DMS114 treated with DMSO at 0.1 percent for 48 hours (cell line): ENCODE results near the gene TMEM242.

Source experiments
- DNase-seq: peaks from one replicate; lab custom pipeline; 2025; ENCODE audit not compliant: unreplicated experiment; lab: John Stamatoyannopoulos, UW

Gene TMEM242

GRCh38 chr6:157290797-157291196, 32.5 kb downstream of the TMEM242 start:
- no peak for DNase-seq

GRCh38 chr6:157289764-157290163, 33.6 kb downstream of the TMEM242 start:
- no peak for DNase-seq

GRCh38 chr6:157288575-157288974, 34.7 kb downstream of the TMEM242 start:
- no peak for DNase-seq

- no peak for DNase-seq
These were observed 35.4 kb downstream of the TMEM242 start for GRCh38 chr6:157287923-157288322.

GRCh38 chr6:157287247-157287850, 36.0 kb downstream of the TMEM242 start:
- DNase-seq: no peak

GRCh38 chr6:157285422-157285779, 37.9 kb downstream of the TMEM242 start:
- no peak for DNase-seq

- no peak for DNase-seq
These were observed 38.4 kb downstream of the TMEM242 start for GRCh38 chr6:157284738-157285421.

GRCh38 chr6:157283900-157284737, 39.2 kb downstream of the TMEM242 start:
- DNase-seq: no peak

GRCh38 chr6:157283330-157283898, 39.9 kb downstream of the TMEM242 start:
- DNase-seq: no peak

- DNase-seq: no peak
These were observed 41.0 kb downstream of the TMEM242 start for GRCh38 chr6:157282284-157282683.

- DNase-seq: no peak
These were observed 41.7 kb downstream of the TMEM242 start for GRCh38 chr6:157281570-157281969.

- DNase-seq: no peak
These were observed 42.4 kb downstream of the TMEM242 start for GRCh38 chr6:157280947-157281346.

GRCh38 chr6:157280157-157280556, 43.2 kb downstream of the TMEM242 start:
- no peak for DNase-seq

- no peak for DNase-seq
These were observed 45.1 kb downstream of the TMEM242 start for GRCh38 chr6:157278171-157278570.

GRCh38 chr6:157276731-157277130, 46.6 kb downstream of the TMEM242 start:
- DNase-seq: no peak

GRCh38 chr6:157276134-157276532, 47.2 kb downstream of the TMEM242 start:
- DNase-seq: no peak

GRCh38 chr6:157274471-157275226, 48.7 kb downstream of the TMEM242 start:
- DNase-seq: peak; percentile 18

GRCh38 chr6:157273756-157274470, 49.4 kb downstream of the TMEM242 start:
- DNase-seq: peak; percentile 4

- DNase-seq: peak; percentile 5
These were observed 50.2 kb downstream of the TMEM242 start for GRCh38 chr6:157272866-157273755.
